ENCODE results near the gene GOLGA6L26. TPM values are rescaled to one million over a fixed set of nuclear protein-coding genes. Genes with fewer than 3 reads are reported as not detected.
"Not testable (repeated sequence)": the region's sequence is repeated elsewhere in the genome, so short reads cannot be mapped to it uniquely, and the experiment has no call there.

GOLGA6L26 gene
- total and polyA plus RNA-seq, 2 of the 13 experiments (the other 11 are each of a cell fraction or from before 2014, with no cell fraction given), result not detected

GRCh38 chr15:23374226-23374625 is 40.2 kb upstream of the GOLGA6L26 start:
- H3K36me3 ChIP-seq (replicated peaks in 1 of 2; ENCODE audit: control insufficient read depth in 1 of 2, insufficient read depth in 2 of 2, low read length in 2 of 2); H3K27ac ChIP-seq (ENCODE audit: extremely low read length, insufficient read depth, low read length); POLR2A ChIA-PET; FAIRE-seq; H2AFZ ChIP-seq (ENCODE audit: low read length); in situ Hi-C loops (cut with HindIII; ENCODE audit: extremely low pct_ligation_motif_present, low pct_unique_long_range_greater_than_20kb); ATAC-seq; H3K4me2 ChIP-seq (ENCODE audit: low read depth, low read length); H3K4me3 ChIP-seq (replicated peaks in 1 of 3; ENCODE audit: insufficient read depth in 1 of 3, low read depth in 2 of 3, low read length in 3 of 3); H3K9me3 ChIP-seq (ENCODE audit: low read length); BruUV-seq (replicated peaks); H3K79me2 ChIP-seq (ENCODE audit: insufficient read depth, low read length); intact Hi-C loops (cut with micrococcal nuclease; ENCODE audit: unreplicated experiment); H3K27me3 ChIP-seq (ENCODE audit: control insufficient read depth in 1 of 2, insufficient read depth in 2 of 2, low read length in 2 of 2); H3K9ac ChIP-seq (ENCODE audit: insufficient read depth, low read depth, low read length); DNase-seq (ENCODE audit: low spot score); H4K20me1 ChIP-seq (ENCODE audit: insufficient read depth, low read length); CTCF ChIA-PET (ENCODE audit: low intra/inter-chr PET ratio, low total read pairs); H3K4me1 ChIP-seq (ENCODE audit: insufficient read depth, low read length): not testable (repeated sequence)
- 33% methylated on average over 11 of the region's 11 CpGs for WGBS (ENCODE audit: low lambda C conversion rate)

- H3K9me3 ChIP-seq (ENCODE audit: low read length); intact Hi-C loops (cut with micrococcal nuclease; ENCODE audit: unreplicated experiment): not testable (repeated sequence)
Observed at GRCh38 chr15:23372891-23373600, 39.0 kb upstream of the GOLGA6L26 start.

GRCh38 chr15:23372284-23372683 is 38.3 kb upstream of the GOLGA6L26 start:
- no peak overlapping the region for H3K4me3 ChIP-seq (replicated peaks in 1 of 3; ENCODE audit: insufficient read depth in 1 of 3, low read depth in 2 of 3, low read length in 3 of 3)
- no peaks in the 10 kb centered on the region for H3K9me3 ChIP-seq (ENCODE audit: low read length)
- BruUV-seq (replicated peaks), result no TSS peak
- no peak overlapping the region for H3K9ac ChIP-seq (ENCODE audit: insufficient read depth, low read depth, low read length)
- in situ Hi-C loops (cut with HindIII; ENCODE audit: extremely low pct_ligation_motif_present, low pct_unique_long_range_greater_than_20kb), result no loop called here
- H3K4me1 ChIP-seq (ENCODE audit: insufficient read depth, low read length), result no peaks in the 10 kb centered on the region
- H3K4me2 ChIP-seq (ENCODE audit: low read depth, low read length), result no peak overlapping the region
- FAIRE-seq (no peak), ATAC-seq (no peak), DNase-seq (ENCODE audit: low spot score) (no peak)
- no peaks in the 10 kb centered on the region for H3K79me2 ChIP-seq (ENCODE audit: insufficient read depth, low read length)
- no peaks in the 10 kb centered on the region for H3K36me3 ChIP-seq (replicated peaks in 1 of 2; ENCODE audit: control insufficient read depth in 1 of 2, insufficient read depth in 2 of 2, low read length in 2 of 2)
- intact Hi-C loops (cut with micrococcal nuclease; ENCODE audit: unreplicated experiment), result no loop called here
- ChIA-PET POLR2A (no interaction called here), CTCF (ENCODE audit: low intra/inter-chr PET ratio, low total read pairs) (no interaction called here)
- WGBS (ENCODE audit: low lambda C conversion rate), result 59% methylated on average over 15 of the region's 15 CpGs
- H3K27ac ChIP-seq (ENCODE audit: extremely low read length, insufficient read depth, low read length), result no peak overlapping the region
- H4K20me1 ChIP-seq (ENCODE audit: insufficient read depth, low read length), result no peaks in the 10 kb centered on the region
- no peaks in the 10 kb centered on the region; a peak in 2 of 5 replicates for H3K27me3 ChIP-seq (ENCODE audit: control insufficient read depth in 1 of 2, insufficient read depth in 2 of 2, low read length in 2 of 2)
- TF ChIP-seq ZFP36L1 (CRISPR knock-in tag; IDR thresholded peaks at IDR 0.05) (no peak), ZNF746 (CRISPR knock-in tag; IDR thresholded peaks at IDR 0.05) (no peak), FOXK2 (IDR thresholded peaks at IDR 0.05) (no peak), ZNF10 (CRISPR knock-in tag; IDR thresholded peaks at IDR 0.05; ENCODE audit: borderline replicate concordance, low read depth) (no peak)
- H2AFZ ChIP-seq (ENCODE audit: low read length), result no peak overlapping the region

More at GRCh38 chr15:23372891-23373600, 39.0 kb upstream of the GOLGA6L26 start:
- POLR2A ChIA-PET; H3K4me3 ChIP-seq (replicated peaks in 1 of 3; ENCODE audit: insufficient read depth in 1 of 3, low read depth in 2 of 3, low read length in 3 of 3); H2AFZ ChIP-seq (ENCODE audit: low read length); H3K79me2 ChIP-seq (ENCODE audit: insufficient read depth, low read length); H3K4me2 ChIP-seq (ENCODE audit: low read depth, low read length); H3K4me1 ChIP-seq (ENCODE audit: insufficient read depth, low read length); H3K36me3 ChIP-seq (replicated peaks in 1 of 2; ENCODE audit: control insufficient read depth in 1 of 2, insufficient read depth in 2 of 2, low read length in 2 of 2); in situ Hi-C loops (cut with HindIII; ENCODE audit: extremely low pct_ligation_motif_present, low pct_unique_long_range_greater_than_20kb); ATAC-seq; FAIRE-seq; H3K27ac ChIP-seq (ENCODE audit: extremely low read length, insufficient read depth, low read length); CTCF ChIA-PET (ENCODE audit: low intra/inter-chr PET ratio, low total read pairs); DNase-seq (ENCODE audit: low spot score); H4K20me1 ChIP-seq (ENCODE audit: insufficient read depth, low read length); H3K9ac ChIP-seq (ENCODE audit: insufficient read depth, low read depth, low read length); BruUV-seq (replicated peaks); H3K27me3 ChIP-seq (ENCODE audit: control insufficient read depth in 1 of 2, insufficient read depth in 2 of 2, low read length in 2 of 2): not testable (repeated sequence)
- 74% methylated on average over 31 of the region's 40 CpGs for WGBS (ENCODE audit: low lambda C conversion rate)

- FAIRE-seq; H3K4me2 ChIP-seq (ENCODE audit: low read depth, low read length); in situ Hi-C loops (cut with HindIII; ENCODE audit: extremely low pct_ligation_motif_present, low pct_unique_long_range_greater_than_20kb); H3K4me3 ChIP-seq (replicated peaks in 1 of 3; ENCODE audit: insufficient read depth in 1 of 3, low read depth in 2 of 3, low read length in 3 of 3); intact Hi-C loops (cut with micrococcal nuclease; ENCODE audit: unreplicated experiment); ATAC-seq; H4K20me1 ChIP-seq (ENCODE audit: insufficient read depth, low read length); H3K4me1 ChIP-seq (ENCODE audit: insufficient read depth, low read length); H3K36me3 ChIP-seq (replicated peaks in 1 of 2; ENCODE audit: control insufficient read depth in 1 of 2, insufficient read depth in 2 of 2, low read length in 2 of 2); POLR2A ChIA-PET; H3K27me3 ChIP-seq (ENCODE audit: control insufficient read depth in 1 of 2, insufficient read depth in 2 of 2, low read length in 2 of 2); H2AFZ ChIP-seq (ENCODE audit: low read length); DNase-seq (ENCODE audit: low spot score); CTCF ChIA-PET (ENCODE audit: low intra/inter-chr PET ratio, low total read pairs); H3K9me3 ChIP-seq (ENCODE audit: low read length); BruUV-seq (replicated peaks); H3K27ac ChIP-seq (ENCODE audit: extremely low read length, insufficient read depth, low read length); H3K9ac ChIP-seq (ENCODE audit: insufficient read depth, low read depth, low read length); H3K79me2 ChIP-seq (ENCODE audit: insufficient read depth, low read length): not testable (repeated sequence)
- WGBS (ENCODE audit: low lambda C conversion rate), result 50% methylated on average over 3 of the region's 3 CpGs
Observed at GRCh38 chr15:23371868-23372267, 37.9 kb upstream of the GOLGA6L26 start.
